GM12872 (cell line): ENCODE results near the gene SENP1.

Experiments
- CTCF ChIP-seq: IDR thresholded peaks from 3 replicates; pipeline ENCODE4 v1.5.1; 2011; ENCODE audit warnings: low read depth, mild to moderate bottlenecking, low read length, moderate library complexity; ENCODE audit not compliant: insufficient read depth

The SENP1 gene

DNA sequence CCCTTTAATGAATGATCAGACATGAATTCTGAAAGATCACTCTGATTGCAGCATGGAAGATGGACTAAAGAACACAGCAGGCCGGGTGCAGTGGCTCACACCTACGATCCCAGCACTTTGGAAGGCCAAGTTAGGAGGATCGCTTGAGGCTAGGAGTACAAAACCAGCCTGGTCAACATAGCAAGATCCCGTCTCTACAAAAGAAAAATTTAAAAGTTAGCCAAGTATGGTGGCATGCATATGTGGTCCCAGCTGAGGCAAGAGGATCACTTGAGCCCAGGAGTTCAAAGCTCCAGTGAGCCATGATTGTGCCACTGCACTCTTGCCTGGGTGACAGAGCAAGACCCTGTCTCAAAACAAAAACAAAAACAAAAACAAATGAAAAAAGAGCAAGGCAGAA is 35.1 kb downstream of the SENP1 start:
- TF ChIP-seq CTCF = no peak

- no peak for TF ChIP-seq CTCF
Observed at GRCh38 chr12:48070033-48070432, 35.8 kb downstream of the SENP1 start.

DNA sequence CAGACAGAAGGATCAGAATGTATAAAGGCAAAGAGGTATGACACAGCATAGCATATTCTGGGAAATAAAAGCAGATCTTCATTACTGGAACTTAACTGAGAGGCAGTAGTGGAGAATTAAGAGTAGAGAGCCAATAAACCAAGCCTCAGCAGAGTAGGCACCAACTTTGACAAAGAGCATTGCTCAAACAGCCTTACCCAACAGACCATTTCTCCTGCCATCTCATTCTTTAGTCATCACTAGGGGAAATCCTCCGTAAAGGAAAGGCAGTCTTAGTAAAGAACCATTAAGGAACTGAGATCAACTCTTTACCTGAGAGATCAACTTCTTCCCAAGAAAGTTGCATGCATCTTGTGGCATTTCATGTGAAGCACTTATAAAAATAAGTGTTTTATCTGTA is 36.6 kb downstream of the SENP1 start:
- no peak for TF ChIP-seq CTCF

GRCh38 chr12:48068457-48068856 is 37.4 kb downstream of the SENP1 start:
- TF ChIP-seq CTCF = no peak

DNA sequence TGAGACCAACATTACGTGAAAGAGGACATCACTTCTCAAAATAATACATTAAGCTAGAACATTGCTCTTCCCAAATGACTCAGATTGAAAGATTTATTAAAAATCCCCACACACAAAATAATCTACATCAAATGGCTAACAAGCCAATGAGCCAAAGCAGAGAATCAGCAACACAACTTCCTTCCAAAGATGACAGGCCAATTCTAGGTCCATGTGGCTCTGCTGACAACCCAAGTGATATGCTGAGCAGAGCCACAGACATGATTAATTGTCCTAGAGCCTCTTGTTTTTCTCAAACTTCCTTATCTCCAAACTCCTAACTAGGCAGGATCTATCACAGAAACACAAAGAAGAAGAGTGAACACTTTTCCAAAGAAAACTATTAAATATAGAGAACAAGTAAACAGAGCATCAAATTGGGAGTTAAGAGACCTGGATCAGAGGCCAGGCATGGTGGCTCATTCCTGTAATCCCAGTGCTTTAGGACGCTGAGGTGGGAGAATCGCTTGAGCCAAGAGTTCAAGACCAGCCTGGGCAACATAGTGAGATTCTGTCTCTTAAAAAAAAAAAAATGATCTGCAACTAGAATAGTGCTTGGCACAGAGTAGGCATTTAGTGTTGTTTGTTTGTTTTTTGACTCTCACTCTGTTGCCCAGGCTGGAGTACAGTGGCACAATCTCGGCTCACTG is 38.5 kb downstream of the SENP1 start:
- TF ChIP-seq CTCF = no peak

DNA sequence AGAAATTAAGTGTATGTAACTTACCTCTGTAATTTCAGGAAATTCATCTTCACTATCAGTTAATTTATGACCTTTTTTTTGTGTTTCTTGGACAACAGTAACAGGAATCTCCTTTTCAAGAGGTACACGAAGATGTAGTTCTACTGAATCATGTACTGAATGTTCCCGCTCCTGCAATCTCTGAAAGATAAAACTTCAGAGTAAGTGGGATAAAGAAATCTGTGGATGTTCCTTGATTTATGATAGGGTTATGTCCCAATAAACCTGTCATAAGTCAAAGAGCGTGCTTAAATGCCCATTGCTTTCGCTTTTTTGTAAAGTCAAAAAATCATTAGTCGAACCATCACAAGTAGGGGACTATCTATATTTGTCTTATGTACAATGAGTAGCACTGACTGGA is 40.8 kb downstream of the SENP1 start:
- no peak for TF ChIP-seq CTCF

DNA sequence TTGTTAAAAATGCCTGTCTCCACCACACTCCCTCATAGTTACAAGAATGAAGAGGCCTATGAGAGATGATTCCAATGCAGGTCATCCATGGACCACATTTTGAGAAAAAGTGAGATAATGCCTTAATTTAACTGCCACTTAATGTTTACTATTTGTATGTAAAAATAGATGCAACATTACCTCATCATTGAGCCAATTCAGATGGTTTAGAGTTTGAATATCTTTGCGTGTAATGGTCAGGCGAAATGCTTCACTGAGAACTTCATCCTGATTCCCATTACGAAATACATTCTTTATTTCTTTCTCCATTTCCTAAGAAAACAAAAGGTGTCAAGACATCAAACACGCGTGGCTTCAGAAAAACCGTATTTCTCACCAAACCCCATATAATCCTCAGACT is 42.3 kb downstream of the SENP1 start:
- no peak for TF ChIP-seq CTCF
